ENCODE results near the gene SDR42E1.
A peak's percentile ranks its signal among the peaks of the same experiment; 100 is the strongest.

SDR42E1 gene, protein sequence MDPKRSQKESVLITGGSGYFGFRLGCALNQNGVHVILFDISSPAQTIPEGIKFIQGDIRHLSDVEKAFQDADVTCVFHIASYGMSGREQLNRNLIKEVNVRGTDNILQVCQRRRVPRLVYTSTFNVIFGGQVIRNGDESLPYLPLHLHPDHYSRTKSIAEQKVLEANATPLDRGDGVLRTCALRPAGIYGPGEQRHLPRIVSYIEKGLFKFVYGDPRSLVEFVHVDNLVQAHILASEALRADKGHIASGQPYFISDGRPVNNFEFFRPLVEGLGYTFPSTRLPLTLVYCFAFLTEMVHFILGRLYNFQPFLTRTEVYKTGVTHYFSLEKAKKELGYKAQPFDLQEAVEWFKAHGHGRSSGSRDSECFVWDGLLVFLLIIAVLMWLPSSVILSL

DNA sequence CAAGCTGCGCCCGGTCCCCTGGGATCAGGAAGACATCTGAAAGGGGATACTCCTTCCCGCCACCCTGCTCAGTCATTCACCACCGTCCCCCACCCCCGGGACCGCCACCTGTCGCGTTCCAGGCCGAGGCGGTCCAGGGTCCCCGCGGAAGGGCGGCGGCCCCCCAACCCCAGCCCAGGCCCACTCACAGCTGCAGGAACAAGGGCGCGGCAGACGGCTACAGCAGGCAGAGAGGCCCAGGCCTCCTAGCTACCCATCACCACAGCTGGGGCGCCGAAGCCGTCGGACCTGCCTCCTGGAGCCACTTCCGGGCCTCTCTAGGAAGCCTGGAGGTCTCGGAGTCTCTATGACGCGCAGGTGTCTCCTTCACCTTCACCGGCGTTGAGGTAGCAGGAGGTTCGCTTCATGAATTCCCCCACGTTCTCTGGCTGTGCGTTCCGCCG lies at the start of gene SDR42E1:
SDR42E1 (minus strand) TSS at position 272 of the 443 bp plus-strand sequence. CDS start 10,612 bp downstream, outside the sequence.
- peak; percentile 86 for DNase-seq

DNA sequence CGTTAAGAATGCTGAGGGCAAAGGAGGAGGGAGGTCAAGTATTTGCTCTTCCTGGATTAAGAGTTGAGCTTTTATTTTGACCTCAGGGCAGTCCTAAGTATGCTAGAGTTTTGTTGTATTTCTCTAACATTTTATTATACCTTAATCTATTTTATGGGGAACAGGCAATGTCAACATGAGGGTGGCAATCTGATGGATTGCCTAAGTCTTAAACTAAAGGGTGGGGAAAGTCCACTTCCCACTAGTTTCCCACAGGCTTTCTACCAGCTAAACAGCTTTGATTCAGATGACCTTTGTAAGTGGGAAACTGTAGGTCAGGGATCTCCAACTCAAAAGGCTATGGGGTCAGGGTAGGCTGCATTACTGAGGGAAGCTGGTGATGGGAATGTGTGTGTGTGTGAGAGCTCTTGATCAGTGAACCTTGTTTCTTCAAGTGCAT lies 48.7 kb upstream of the SDR42E1 start:
- DNase-seq: no peak

DNA sequence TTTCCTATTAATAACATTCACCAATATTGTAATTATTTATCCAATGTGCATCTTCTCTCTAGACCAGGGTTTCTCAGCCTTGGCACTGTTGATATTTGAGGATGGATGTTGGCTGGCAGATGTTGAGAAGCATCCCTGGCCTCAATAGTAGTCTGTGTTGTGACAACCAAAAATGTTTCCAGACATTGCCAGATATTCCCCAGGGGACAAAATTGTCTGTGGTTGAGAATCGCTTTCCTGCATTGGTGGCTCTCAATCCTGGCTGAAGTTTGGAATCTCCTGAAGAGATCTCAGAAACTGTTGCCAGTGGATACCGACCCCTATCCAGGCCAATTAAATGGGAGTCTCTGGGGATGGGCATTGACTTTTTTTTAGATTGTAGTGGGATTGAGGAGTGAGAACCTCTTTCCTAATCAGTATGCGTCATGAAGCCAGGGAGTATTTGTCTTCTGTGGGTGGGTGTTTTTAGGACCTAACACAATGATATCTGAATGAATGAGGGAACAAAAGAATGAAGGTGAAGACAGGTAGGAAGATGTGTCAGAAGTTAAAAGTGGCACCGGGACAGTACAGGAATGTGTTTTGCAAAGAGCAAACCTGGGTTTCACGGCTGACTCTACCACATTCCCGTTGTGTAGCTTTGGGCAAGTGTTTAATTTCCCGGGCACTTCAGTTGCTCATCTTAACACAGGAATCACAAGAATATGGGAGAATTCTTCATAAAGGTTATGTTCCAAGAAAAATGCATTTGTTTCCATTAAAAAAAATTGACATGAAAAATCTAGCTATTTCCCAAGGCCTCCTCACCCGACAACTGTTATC lies 48.1 kb upstream of the SDR42E1 start:
- no peak for DNase-seq

DNA sequence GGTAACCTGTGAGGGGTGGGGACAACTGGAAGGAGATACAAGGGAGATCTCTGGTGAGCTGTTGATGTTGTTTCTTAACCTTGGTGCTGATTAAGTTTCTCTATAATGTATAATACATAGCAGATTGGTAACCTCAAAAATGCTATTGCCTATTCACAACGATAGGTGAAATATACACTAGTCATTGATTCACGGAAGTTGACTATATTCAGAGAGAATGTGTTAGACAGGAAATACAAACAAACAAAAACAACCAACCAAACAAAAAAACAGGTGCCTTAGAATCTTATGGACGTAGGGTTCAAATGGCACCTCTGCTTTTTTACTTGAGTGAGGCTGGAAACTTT lies 45.3 kb upstream of the SDR42E1 start:
- no peak for DNase-seq

GRCh38 chr16:82055728-82056549 lies 44.7 kb upstream of the SDR42E1 start:
- no peak for DNase-seq

DNA sequence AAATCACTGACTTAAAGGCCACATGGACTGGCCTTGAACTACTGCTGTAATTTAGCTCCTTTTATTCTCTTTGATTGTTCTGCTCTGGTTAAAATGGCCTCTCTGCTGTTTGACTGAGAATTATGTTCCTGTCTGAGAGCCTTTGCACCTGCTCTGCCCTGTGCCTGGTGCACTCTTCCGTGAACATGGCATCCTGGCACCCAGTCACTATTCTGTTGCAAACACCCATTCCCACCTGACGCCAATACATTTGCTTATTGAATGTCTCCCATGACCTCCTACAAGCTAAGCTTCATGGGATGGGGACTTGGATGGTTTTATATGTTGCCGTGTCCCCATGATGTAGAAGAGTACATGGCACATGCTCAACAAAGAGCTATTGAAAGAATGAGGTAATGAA lies 43.8 kb upstream of the SDR42E1 start:
- DNase-seq: no peak

- DNase-seq: no peak
Observed at GRCh38 chr16:82051656-82052055, 40.4 kb upstream of the SDR42E1 start.

DNA sequence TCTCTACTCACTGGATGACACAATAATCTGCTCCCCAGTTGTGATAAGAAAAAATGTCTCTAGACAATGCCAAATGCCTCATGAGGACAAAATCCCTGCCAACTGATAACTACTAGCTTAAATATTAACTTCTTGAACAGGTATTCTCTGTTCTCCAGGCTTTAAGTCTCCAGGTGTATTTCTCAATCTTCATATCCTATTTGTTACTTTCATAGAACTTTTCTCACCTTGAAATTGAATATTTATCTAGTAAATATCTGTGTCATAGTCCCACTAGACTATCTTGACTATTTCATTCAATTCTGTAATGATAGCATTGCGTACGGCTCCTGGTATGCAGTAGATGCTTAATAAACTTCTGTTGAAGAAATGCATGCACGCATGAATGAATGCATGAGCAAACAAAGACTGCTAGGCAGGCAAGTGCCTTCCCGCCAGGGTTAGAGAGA lies 39.7 kb upstream of the SDR42E1 start:
- no peak for DNase-seq

DNA sequence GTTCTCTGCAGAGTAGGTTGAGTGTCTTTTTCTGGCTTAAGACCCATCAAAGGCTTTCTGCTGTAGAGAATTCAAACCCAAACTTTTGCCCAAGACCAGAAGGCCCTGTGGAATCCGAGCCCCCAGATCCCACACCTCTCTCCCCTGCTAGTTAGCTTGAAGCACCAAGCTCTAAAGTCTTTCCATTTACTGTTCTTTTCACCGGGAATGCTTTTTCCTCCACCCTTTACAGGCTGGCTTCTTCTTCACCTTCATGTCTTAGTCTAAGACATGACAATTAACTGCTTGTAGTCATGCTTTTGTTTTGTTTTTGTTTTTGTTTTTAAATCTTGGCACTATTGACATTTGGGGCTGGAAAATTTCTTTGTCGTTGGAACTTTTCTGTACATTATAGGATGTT lies 39.2 kb upstream of the SDR42E1 start:
- DNase-seq: no peak

GRCh38 chr16:82049484-82049883 lies 38.2 kb upstream of the SDR42E1 start:
- no peak for DNase-seq

GRCh38 chr16:82047787-82048186 lies 36.5 kb upstream of the SDR42E1 start:
- no peak for DNase-seq

GRCh38 chr16:82047374-82047773 lies 36.1 kb upstream of the SDR42E1 start:
- no peak for DNase-seq

- DNase-seq: no peak
Observed at GRCh38 chr16:82046941-82047340, 35.7 kb upstream of the SDR42E1 start.

DNA sequence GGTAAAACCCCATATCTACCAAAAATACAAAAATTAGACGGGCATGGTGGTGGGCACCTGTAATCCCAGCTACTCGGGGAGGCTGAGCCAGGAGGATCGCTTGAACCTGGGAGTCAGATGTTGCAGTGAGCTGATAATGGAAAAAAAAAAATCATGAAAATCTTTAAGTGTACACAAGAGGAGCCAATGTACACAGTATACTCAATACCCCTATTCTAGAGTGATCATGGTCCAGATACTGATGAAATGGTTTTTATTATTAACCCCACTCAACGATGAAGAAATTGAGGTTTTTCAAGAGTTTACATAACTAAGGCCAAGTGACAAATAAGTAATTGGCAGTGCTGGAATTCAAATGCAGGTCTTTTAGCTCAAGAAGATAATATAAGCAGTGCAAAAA lies 35.3 kb upstream of the SDR42E1 start:
- DNase-seq: no peak

DNA sequence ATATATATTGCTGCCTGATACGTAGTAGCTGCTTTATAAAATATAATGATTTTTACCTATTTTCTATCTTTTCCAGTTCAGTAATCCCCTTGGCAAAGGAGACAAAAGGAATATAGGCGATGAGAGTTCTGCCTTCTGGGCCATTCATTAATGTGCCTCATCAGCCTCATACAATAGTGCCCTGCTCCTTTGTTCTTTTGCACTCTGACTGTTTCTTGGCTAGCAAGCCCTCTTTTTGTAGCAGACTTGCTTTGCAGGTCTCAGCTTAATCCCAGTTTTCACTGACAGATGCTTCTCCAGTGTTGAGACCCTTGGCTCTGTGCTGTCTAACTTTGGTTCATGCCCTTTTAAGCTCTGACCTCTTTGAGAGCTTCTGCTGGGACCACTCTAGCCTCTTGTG lies 34.2 kb upstream of the SDR42E1 start:
- DNase-seq: no peak

DNA sequence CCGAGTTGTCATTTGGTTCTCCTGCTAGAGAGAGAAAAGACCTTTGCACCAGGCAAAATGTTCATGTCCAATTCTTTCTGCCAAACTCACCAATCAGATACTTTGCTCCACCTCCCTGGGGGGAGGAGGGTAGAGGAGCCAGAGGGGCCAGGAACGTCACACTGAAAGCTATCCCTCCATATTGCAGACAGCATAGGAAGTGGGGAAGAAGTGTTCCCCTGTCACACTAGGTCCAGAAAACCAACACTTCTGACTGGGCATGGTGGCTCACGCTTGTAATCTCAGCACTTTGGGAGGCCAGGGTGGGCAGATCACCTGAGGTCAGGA lies 33.3 kb upstream of the SDR42E1 start:
- DNase-seq: no peak

- DNase-seq: no peak
Observed at GRCh38 chr16:82043680-82044584, 32.7 kb upstream of the SDR42E1 start.

GRCh38 chr16:82042846-82043245 lies 31.6 kb upstream of the SDR42E1 start:
- no peak for DNase-seq

GRCh38 chr16:82042144-82042543 lies 30.9 kb upstream of the SDR42E1 start:
- DNase-seq: no peak

DNA sequence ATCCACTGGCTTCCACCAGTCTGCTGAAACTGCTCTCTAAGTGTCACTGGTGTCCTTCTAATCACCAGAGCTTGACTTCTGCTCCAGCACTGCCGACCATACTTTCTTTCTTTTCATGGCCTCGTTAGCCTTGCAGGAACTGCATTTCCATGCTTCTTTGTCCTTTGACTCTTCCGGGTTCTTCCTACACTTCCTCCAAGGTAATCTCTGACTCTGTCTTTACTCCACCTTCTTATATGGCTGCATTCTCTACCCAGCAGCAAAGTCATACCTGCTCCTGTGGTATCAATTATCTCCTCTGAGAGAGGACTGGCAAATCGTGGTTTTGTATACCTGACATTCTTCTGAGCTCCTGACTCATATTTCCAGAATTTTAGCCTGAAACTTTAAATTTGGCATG lies 30.3 kb upstream of the SDR42E1 start:
- DNase-seq: no peak

DNA sequence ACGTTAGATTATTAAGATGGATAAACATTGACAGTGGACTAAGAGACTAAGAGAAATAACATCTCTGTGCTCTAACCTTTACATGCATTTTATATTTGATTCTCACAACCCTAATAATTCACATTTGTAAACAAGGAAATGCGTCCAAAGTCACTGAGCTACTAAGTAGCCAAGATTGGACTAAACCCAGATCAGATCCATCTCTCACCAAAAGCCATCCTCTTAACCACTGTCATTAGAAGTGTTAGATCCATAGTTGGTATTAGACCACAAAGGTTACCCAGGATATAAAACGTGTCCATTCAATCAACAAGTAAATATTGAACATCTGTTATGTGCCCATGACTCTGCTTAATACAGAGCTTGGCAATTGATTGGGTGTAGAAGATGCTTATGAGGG lies 29.0 kb upstream of the SDR42E1 start:
- no peak for DNase-seq

DNA sequence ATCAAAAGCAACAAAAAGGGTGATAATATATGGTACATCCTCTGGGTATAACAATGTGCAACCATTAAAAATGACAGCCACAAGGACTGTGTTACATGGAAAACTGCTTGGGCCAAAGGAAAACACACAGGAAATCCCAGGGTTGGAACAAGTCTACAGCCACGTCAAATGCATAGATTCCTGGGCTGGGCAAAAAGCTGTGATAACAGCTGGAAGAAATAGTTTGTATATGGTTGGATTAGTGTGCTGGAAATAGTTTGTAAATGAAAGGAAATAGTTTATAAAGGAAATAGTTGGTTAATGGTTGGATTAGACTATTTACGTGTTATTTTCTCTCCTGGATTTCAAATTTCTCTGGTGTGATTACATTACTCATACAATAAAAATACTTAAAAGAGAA lies 26.4 kb upstream of the SDR42E1 start:
- no peak for DNase-seq

All from NCI-H146 (cell line).